Measurements from ENCODE around the gene NSMF.

Gene NSMF

GRCh38 chr9:137462986-137463930 lies 4.1 kb upstream of the NSMF start:
- DNase-seq (ENCODE audit: extremely low read depth, low read depth) = no peak
- TF ChIP-seq CTCF (IDR thresholded peaks at IDR 0.05; ENCODE audit: low read depth, low read length) = no peak

GRCh38 chr9:137462396-137462985 lies 3.4 kb upstream of the NSMF start:
- no peak for TF ChIP-seq CTCF (IDR thresholded peaks at IDR 0.05; ENCODE audit: low read depth, low read length)
- no peak for DNase-seq (ENCODE audit: extremely low read depth, low read depth)

GRCh38 chr9:137461663-137462395 lies 2.7 kb upstream of the NSMF start:
- no peak for DNase-seq (ENCODE audit: extremely low read depth, low read depth)

GRCh38 chr9:137461316-137461662 lies 2.2 kb upstream of the NSMF start:
- no peak for DNase-seq (ENCODE audit: extremely low read depth, low read depth)
- TF ChIP-seq CTCF (IDR thresholded peaks at IDR 0.05; ENCODE audit: low read depth, low read length) = no peak

More at GRCh38 chr9:137461663-137462395, 2.7 kb upstream of the NSMF start:
- no peak for TF ChIP-seq CTCF (IDR thresholded peaks at IDR 0.05; ENCODE audit: low read depth, low read length)

GRCh38 chr9:137460363-137461315 lies 1.5 kb upstream of the NSMF start:
- no peak for DNase-seq (ENCODE audit: extremely low read depth, low read depth)
- no peak for TF ChIP-seq CTCF (IDR thresholded peaks at IDR 0.05; ENCODE audit: low read depth, low read length)

GRCh38 chr9:137459601-137460362 lies 648 bp upstream of the NSMF start:
- DNase-seq (ENCODE audit: extremely low read depth, low read depth) = no peak
- no peak for TF ChIP-seq CTCF (IDR thresholded peaks at IDR 0.05; ENCODE audit: low read depth, low read length)

Measured in AG09319 (cell line).